Endothelial cell of umbilical vein (primary cell): ENCODE data around the gene PKHD1. TPM values are rescaled to one million over a fixed set of nuclear protein-coding genes. Genes with fewer than 3 reads are reported as not detected.

ENCODE experiments used
- BruUV-seq: library from RNA; stranded (reverse); fragments of 400-500 nt; replicated peaks from 2 replicates; lab custom pipeline; 2021; lab: Mats Ljungman, UMichigan
- CTCF ChIA-PET: fragments of 300-600, 350-600 bp; sonication (Branson Sonifier 250); formaldehyde crosslinking; loops from one replicate; lab custom pipeline; 2021; ENCODE audit warnings: antibody characterized with exemption, inconsistent platforms; lab: Charles Lee
- POLR2A ChIA-PET: fragments of 300-600, 350-600 bp; sonication (Branson Sonifier 250); formaldehyde crosslinking; loops from one replicate; lab custom pipeline; 2021; ENCODE audit warnings: antibody characterized with exemption, inconsistent platforms; lab: Charles Lee
- DNase-seq: peaks from one replicate; pipeline ENCODE4 v3.0.0-alpha.2; 2011; ENCODE audit warnings: low read depth, low spot score
- FAIRE-seq: peaks from 2 replicates; lab custom pipeline; 2011; peaks lifted over from hg19 to GRCh38; lab: Jason Lieb, UNC
- H2AFZ ChIP-seq: 2 replicates; pipeline ENCODE4 v1.6.0; 2012; ENCODE audit warnings: low read depth, low read length, control low read depth, inconsistent platforms
- H3K27ac ChIP-seq: 2 replicates; pipeline ENCODE4 v1.5.1; 2011; ENCODE audit warnings: low read depth, mild to moderate bottlenecking, control low read depth, low read length, moderate library complexity; ENCODE audit not compliant: insufficient read depth
- H3K27me3 ChIP-seq, 2 experiments: 2 replicates each; pipeline versions ENCODE4 v1.6.0 to v1.6.1; 2011; ENCODE audit warnings: low read length in 2 of 2, mixed read lengths in 1 of 2; ENCODE audit not compliant: control insufficient read depth in 2 of 2, insufficient read depth in 2 of 2
- H3K36me3 ChIP-seq, 2 experiments: 2 replicates in 1 of 2; 3 replicates in 1 of 2; pipeline ENCODE4 v1.5.1; 2011; ENCODE audit warnings: low read length in 2 of 2, mild to moderate bottlenecking in 1 of 2, moderate library complexity in 1 of 2; ENCODE audit not compliant: control insufficient read depth in 2 of 2, insufficient read depth in 2 of 2; ENCODE audit errors: extremely low read depth in 1 of 2
- H3K4me1 ChIP-seq: 3 replicates; pipeline ENCODE4 v1.5.1; 2011; ENCODE audit warnings: mild to moderate bottlenecking, low read length; ENCODE audit not compliant: control insufficient read depth, insufficient read depth; ENCODE audit errors: extremely low read depth
- H3K4me2 ChIP-seq: 2 replicates; pipeline ENCODE4 v1.6.1; 2011; ENCODE audit warnings: low read length, control low read depth, mixed read lengths; ENCODE audit not compliant: insufficient read depth
- H3K4me3 ChIP-seq, 3 experiments: fragments of 200-600 bp in 1 of 3; sonication (generic), shearing (Covaris generic) in 1 of 3; replicated peaks in 1 of 3; 2 replicates each; pipeline ENCODE4 v1.5.1; 2011 to 2016; ENCODE audit warnings: control low read depth in 3 of 3, low read length in 3 of 3, mild to moderate bottlenecking in 2 of 3, inconsistent platforms in 1 of 3, low read depth in 1 of 3, moderate library complexity in 1 of 3; ENCODE audit not compliant: insufficient read depth in 1 of 3
- H3K79me2 ChIP-seq: 2 replicates; pipeline ENCODE4 v1.6.0; 2012; ENCODE audit warnings: low read length, inconsistent platforms; ENCODE audit not compliant: control insufficient read depth, insufficient read depth
- H3K9ac ChIP-seq: replicated peaks from 2 replicates; pipeline ENCODE3; 2011; ENCODE audit warnings: low read length, control low read depth; ENCODE audit not compliant: insufficient read depth; ENCODE audit errors: extremely low read depth
- H3K9me1 ChIP-seq: replicated peaks from 3 replicates; pipeline ENCODE4 v1.6.0; 2011; ENCODE audit warnings: mild to moderate bottlenecking, low read length; ENCODE audit not compliant: control insufficient read depth, insufficient read depth; ENCODE audit errors: extremely low read depth
- H3K9me3 ChIP-seq: replicated peaks from 2 replicates; pipeline ENCODE4 v1.5.1; 2012; ENCODE audit warnings: low read length, inconsistent platforms; ENCODE audit not compliant: control insufficient read depth, insufficient read depth
- H4K20me1 ChIP-seq: replicated peaks from 2 replicates; pipeline ENCODE3; 2011; ENCODE audit warnings: mild to moderate bottlenecking, low read length; ENCODE audit not compliant: control insufficient read depth, insufficient read depth; ENCODE audit errors: extremely low read depth
- EZH2 ChIP-seq: IDR thresholded peaks from 2 replicates; pipeline ENCODE4 v1.6.1; 2012; ENCODE audit warnings: borderline replicate concordance, low read depth, mild to moderate bottlenecking, moderate library complexity, low read length, inconsistent platforms; ENCODE audit not compliant: severe bottlenecking
- FOS ChIP-seq: IDR thresholded peaks from 2 replicates; pipeline ENCODE4 v1.6.1; 2011; ENCODE audit warnings: mild to moderate bottlenecking, low read length, moderate library complexity, borderline replicate concordance; ENCODE audit not compliant: insufficient read depth
- GATA2 ChIP-seq: IDR thresholded peaks from 2 replicates; pipeline ENCODE4 v1.7.0; 2011; ENCODE audit warnings: low read depth, mild to moderate bottlenecking, moderate library complexity, mixed read lengths, low read length; ENCODE audit not compliant: insufficient read length, insufficient read depth
- JUN ChIP-seq: IDR thresholded peaks from 2 replicates; pipeline ENCODE4 v1.6.1; 2011; ENCODE audit warnings: borderline replicate concordance, low read depth; ENCODE audit not compliant: insufficient read length, insufficient read depth
- MYC ChIP-seq: IDR thresholded peaks from one replicate; pipeline ENCODE4 v1.6.1; 2011; ENCODE audit warnings: mild to moderate bottlenecking, low read depth, low read length
- POLR2A ChIP-seq: IDR thresholded peaks from 2 replicates; pipeline ENCODE4 v1.6.1; 2012; ENCODE audit warnings: low read depth, mild to moderate bottlenecking, control low read depth, low read length
- POLR2AphosphoS5 ChIP-seq: IDR thresholded peaks from 2 replicates; pipeline ENCODE4 v1.6.1; 2012; ENCODE audit warnings: low read depth, mild to moderate bottlenecking, control low read depth, low read length, moderate library complexity; ENCODE audit not compliant: insufficient read depth
- dilution Hi-C: fragments of 300-500 bp; cut with MboI; formaldehyde crosslinking; loops from one replicate; pipeline ENCODE4 v1.15.0; 2019; ENCODE audit warnings: low sequenced_read_pairs; ENCODE audit not compliant: extremely low pct_ligation_motif_present
- intact Hi-C: fragments of 100-400 bp; cut with micrococcal nuclease; formaldehyde crosslinking; loops from one replicate; pipeline ENCODE4 v1.10.0; 2022
- polyA plus RNA-seq, 4 experiments: library from polyadenylated mRNA; depleted of rRNA in 3 of 4; stranded (reverse) in 3 of 4; unstranded in 1 of 4; fragments of >200 nt; gene quantifications; 2 replicates each; pipeline versions ENCODE4 v1.2.1 to v1.2.3, GENCODE V29; 2011 to 2012; ENCODE audit warnings: missing spikeins in 1 of 4
- total RNA-seq: library from RNA; stranded (reverse); gene quantifications from 2 replicates; pipeline ENCODE4 v1.2.3, GENCODE V29; 2021
- TF ChIP-seq, protein P1 (sequence below), 2 donors: IDR thresholded peaks; 1 replicate in 1 of 2; 2 replicates in 1 of 2; pipeline ENCODE4 v1.5.1; 2011; ENCODE audit warnings: low read length in 2 of 2, mild to moderate bottlenecking in 2 of 2, moderate library complexity in 2 of 2, control low read depth in 1 of 2, inconsistent platforms in 1 of 2, low read depth in 1 of 2; ENCODE audit not compliant: insufficient read depth in 1 of 2; ENCODE audit errors: extremely low read depth in 1 of 2
- TF ChIP-seq, protein P2 (sequence below): IDR thresholded peaks from 2 replicates; pipeline ENCODE4 v1.6.1; 2011; ENCODE audit not compliant: insufficient read depth, insufficient read length

PKHD1 gene
- total and polyA plus RNA-seq, 2 donors (not counting 3 experiments of a cell fraction or from before 2014, with no cell fraction given) = not detected

DNA sequence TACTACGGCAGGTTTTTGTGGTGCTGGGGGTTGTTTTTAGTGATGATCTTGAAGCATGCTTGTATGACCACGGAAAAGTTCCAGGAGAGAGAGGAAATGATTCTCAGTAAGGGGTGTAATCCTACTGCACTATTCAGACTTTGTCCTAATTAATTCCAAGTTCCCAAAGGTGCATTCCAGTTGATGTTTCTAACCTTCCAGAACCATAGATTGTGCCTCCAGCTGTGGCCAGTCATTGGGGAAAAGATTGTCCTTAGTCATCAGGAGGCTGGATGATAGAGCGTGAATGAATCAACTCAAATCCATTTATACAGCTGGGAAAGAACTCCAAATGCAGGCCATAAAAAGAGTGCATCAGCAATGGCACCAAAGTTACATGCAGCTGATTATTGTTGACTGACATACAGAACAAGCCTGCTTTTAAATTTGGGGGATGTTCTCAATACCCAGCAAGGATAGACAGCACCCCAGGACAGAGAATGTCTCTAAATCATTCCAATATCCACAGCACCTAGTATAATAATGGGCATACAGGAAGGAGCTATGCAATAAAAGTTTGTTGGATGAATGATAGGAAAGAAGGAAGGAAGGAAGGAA, 27.8 kb upstream of the PKHD1 start:
- Histone ChIP-seq H3K4me2 (no peak overlapping the region), H3K9me1 (no peaks in the 10 kb centered on the region), H3K79me2 (no peaks in the 10 kb centered on the region), H3K27me3 (peaks cover 0 to 2% of the 10 kb centered on the region in 2 experiments), H3K9ac (no peak overlapping the region), H3K4me1 (no peaks in the 10 kb centered on the region), H2AFZ (no peak overlapping the region), H3K9me3 (no peaks in the 10 kb centered on the region), H4K20me1 (no peaks in the 10 kb centered on the region), H3K36me3 (no peaks in the 10 kb centered on the region), H3K27ac (no peak overlapping the region), H3K4me3 (no peak overlapping the region)
- DNase-seq (no peak), FAIRE-seq (no peak)
- TF ChIP-seq EZH2 (no peak), POLR2A (no peak), FOS (no peak), GATA2 (no peak), MYC (no peak), JUN (no peak), POLR2AphosphoS5 (no peak)
- TF ChIP-seq, protein P1, sequence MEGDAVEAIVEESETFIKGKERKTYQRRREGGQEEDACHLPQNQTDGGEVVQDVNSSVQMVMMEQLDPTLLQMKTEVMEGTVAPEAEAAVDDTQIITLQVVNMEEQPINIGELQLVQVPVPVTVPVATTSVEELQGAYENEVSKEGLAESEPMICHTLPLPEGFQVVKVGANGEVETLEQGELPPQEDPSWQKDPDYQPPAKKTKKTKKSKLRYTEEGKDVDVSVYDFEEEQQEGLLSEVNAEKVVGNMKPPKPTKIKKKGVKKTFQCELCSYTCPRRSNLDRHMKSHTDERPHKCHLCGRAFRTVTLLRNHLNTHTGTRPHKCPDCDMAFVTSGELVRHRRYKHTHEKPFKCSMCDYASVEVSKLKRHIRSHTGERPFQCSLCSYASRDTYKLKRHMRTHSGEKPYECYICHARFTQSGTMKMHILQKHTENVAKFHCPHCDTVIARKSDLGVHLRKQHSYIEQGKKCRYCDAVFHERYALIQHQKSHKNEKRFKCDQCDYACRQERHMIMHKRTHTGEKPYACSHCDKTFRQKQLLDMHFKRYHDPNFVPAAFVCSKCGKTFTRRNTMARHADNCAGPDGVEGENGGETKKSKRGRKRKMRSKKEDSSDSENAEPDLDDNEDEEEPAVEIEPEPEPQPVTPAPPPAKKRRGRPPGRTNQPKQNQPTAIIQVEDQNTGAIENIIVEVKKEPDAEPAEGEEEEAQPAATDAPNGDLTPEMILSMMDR (IDR thresholded peaks at IDR 0.05; ENCODE audit: extremely low read depth in 1 of 2, insufficient read depth in 1 of 2, low read depth in 1 of 2, low read length in 2 of 2) = no peak
- TF ChIP-seq, protein P2, sequence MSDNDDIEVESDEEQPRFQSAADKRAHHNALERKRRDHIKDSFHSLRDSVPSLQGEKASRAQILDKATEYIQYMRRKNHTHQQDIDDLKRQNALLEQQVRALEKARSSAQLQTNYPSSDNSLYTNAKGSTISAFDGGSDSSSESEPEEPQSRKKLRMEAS = no peak
- dilution Hi-C loops = no loop called here
- intact Hi-C loops = no loop called here
- POLR2A ChIA-PET = no interaction called here
- BruUV-seq = no TSS peak
- CTCF ChIA-PET = interaction anchor here (1.5 kb wide), 1 partner anchor 66 kb away, joined by 3 read pairs; no protein-coding TSS in a partner anchor
